NCI-H2029 (cell line): ENCODE data around the gene CHI3L2.
A peak's percentile ranks its signal among the peaks of the same experiment; 100 is the strongest.

ENCODE experiments used
- DNase-seq: peaks from one replicate; lab custom pipeline; 2025; lab: John Stamatoyannopoulos, UW

Gene CHI3L2, protein sequence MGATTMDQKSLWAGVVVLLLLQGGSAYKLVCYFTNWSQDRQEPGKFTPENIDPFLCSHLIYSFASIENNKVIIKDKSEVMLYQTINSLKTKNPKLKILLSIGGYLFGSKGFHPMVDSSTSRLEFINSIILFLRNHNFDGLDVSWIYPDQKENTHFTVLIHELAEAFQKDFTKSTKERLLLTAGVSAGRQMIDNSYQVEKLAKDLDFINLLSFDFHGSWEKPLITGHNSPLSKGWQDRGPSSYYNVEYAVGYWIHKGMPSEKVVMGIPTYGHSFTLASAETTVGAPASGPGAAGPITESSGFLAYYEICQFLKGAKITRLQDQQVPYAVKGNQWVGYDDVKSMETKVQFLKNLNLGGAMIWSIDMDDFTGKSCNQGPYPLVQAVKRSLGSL

DNA sequence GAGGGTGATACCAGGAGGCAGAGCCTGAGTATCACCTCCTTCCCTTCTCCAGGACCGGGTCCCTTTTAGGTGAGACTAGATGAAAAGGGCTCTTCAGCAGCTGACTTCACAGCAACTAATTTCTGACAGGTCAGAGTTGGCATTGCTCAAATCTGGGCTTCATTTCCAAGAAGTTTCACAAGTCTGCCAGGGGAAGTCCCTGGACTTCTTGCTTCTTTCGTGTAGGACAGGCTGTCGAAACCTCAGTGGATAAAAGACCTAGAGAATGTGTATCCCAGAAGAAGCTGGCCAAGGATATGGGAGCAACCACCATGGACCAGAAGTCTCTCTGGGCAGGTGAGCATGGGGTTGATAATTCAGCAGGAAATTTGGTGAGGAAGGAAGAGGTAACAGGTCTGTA, at the start of gene CHI3L2:
Gene CHI3L2 (plus strand): TSS at position 280 of the 400 bp plus-strand sequence. CDS start 17 bp downstream, at position 297.
- DNase-seq, result no peak

DNA sequence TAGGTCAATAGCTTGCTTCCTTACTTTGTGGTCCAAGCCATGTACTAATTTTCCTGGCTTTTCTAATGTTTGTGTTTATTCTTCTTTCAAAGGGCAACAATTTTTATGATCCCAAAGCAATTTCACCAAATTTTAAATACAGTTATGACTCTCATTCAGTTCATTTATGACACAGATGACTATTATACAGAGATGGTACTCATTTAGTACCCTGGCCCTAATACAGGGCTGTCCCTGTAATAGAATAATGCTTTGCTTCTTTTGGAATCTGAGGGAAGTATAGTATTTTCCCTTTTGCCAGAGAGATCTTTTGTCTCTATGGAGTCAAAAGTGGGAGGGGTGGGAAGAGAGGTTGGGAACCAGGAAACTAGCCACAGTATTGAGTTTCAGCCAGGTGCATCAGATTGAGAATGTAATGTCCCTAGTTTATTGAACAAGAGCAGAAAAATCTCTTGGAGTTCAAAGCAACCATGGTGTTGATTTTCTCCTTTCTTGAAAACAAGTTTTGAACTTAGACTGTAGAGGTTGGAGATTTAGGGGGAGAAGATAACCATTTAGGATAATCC, 47.5 kb upstream of the CHI3L2 start:
- peak; percentile 5 for DNase-seq

DNA sequence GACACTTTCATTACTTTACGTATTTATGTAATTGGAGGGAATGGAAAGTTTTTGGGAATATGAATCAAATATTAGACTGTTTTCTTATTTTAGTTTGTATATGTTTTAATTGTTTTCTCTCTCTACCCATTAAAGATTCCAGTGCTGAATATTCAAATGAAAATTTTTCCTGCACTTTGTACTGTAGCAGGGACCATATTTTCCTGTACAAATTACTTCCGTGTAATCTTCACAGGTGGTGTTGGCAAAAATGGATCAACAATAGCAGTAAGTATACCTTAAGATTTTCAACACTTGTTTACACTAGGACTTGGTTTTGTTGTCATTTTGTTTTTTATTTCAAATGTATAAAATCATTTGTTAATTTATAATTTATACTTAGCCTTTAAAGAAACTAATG, 45.5 kb upstream of the CHI3L2 start:
- DNase-seq, result no peak

DNA sequence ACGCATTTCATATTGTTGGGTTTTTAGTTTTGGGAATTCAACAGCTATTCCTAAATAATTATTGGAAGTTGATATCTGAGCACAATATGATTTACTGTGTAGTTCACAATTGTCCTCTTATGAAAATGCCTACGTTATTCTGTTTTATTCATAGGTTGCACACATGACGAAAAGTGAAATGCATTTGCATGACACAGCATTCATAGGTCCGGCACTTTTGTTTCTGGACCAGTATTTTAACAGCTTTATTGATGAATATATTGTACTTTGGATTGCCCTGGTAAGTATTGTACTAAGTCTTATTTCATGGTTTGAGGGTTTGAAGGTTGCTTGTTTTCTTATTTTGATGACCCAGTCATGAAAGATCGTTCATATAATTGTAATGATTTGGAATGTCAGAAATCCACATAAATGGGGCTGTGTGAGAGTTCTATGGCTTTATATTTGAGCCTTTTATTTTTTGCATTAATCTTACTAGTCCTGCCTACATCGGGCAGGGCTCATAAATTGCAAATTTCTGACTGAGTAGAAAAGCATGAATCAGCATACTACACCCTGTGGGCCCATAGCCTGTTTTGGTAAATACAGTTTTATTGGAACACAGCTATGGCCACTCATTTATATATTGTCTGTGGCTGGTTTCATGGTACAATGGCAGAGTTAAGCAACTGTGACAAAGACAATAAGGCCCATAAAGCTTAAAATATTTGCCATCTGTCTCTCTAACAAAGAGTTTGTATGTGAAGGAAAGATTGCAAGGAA, 44.0 kb upstream of the CHI3L2 start:
- DNase-seq, result no peak

DNA sequence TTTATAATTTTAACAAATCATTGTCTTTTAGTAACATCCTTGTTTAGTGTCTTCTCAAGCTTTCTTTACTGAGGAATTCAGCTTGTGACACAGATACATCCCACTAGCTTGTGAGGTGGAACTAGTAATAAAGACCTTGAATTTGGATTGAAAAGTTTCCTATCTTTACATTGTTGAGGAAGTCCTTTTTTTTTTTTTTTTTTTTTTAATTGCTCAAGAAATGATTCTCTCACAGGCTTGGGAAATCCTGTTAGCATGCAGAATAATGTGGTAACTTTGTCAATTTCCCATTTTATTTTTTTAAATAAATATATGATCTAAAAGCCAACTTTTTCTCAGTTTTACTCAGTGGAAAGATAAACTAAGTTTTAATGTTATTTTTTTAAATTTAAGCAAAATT, 42.9 kb upstream of the CHI3L2 start:
- DNase-seq, result no peak

DNA sequence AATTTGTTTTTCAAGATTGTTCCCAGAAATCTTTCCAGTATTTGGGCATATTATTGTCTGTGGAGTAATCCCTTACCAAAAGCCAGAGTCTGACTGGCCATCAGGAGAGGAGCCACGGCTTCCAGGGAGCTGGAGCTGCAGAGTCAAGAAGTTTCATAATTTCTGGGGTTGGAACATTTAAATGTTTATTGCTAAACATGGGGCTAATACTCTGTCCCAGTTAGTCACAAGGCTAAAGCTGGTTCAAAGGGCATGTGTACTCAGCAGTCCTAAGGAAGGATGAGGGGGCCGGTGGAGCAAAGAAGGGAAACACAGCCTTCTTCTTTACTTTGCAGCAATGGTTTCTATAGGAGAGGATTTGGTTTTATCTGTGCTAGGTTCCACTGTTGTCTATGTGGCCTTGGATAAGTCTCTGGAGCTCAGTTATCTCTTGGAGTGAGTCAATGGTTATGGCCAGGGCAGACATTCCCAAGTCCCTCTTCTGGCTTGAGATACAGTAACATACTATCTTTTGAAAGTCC, 36.5 kb upstream of the CHI3L2 start:
- no peak for DNase-seq

DNA sequence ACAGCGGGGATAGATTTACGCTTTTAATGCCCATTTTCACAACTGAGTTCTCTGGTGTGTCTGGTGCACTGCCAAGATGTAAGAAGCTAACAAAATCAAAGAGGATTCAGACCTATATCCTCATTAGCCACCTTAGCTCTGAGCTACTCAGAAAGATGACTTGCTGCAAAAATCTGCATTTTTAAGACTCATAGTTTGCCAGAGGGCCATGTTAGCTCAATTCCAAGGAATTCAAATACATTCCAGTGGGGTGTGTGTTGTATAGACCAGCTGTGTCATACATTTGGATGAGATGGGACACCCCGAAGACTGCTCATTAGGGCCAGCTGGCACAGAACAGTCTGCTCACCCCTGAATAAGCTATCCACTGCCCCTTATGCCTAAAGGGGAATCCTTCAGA, 36.0 kb upstream of the CHI3L2 start:
- no peak for DNase-seq

DNA sequence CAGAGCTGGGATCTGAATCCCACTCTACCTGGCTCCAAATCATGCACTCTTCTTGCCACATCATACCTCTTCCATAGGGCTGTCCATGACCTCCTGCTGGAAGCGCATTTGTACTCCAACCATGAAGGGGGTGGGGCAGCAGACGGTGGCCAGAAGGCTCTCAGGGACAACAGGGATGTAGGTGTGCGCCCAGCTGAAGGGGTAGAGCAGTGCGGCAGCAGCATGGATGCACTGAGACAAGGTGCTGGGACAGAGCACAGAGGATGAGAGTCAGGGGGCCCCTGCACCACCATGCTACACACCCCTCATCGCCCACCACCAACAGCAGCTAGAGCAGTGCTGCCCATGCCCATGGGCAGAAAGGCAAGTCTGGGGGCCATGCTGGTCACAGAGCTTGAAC, 35.4 kb upstream of the CHI3L2 start:
- DNase-seq, result no peak

DNA sequence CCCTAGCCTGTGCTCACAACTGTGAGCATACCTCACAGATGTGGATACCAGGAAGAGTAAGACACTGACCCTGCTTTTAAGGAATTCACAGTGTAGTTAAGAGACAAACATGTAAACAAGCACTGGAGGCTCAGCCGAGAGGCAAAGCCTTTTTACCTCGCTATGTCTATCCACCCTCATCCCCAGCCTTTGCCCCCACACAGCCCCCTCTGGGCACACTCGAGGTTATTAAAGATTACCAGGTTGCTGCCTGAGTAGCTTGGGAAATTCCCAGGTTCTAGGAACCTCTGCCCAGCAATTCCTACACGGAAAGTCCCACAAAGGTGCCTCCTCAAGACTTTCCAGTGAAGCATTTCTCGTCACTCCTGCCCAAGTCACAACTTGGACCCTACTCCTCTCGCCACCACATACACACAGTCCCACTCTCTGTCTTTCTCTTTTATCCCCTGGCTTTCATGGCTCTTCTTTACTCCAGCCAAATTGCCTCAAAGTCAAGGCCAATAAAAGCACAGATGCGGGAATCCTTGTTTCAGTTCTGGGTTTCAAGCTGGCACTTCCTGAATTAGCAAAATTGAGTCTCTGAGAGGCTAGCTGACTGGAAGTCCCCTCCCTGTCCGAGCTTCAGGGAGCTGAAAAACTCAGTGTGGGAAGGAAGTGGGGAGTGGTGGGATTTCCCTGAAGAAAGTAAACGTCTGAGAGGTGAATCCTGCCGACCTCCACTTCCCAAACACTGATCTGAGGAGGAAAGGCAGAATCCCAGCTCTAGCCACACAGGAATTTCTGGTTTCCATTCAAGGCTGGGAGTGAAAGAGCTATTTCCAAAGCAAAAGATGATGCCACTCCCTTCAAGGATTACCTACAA, 34.6 kb upstream of the CHI3L2 start:
- DNase-seq, result no peak

DNA sequence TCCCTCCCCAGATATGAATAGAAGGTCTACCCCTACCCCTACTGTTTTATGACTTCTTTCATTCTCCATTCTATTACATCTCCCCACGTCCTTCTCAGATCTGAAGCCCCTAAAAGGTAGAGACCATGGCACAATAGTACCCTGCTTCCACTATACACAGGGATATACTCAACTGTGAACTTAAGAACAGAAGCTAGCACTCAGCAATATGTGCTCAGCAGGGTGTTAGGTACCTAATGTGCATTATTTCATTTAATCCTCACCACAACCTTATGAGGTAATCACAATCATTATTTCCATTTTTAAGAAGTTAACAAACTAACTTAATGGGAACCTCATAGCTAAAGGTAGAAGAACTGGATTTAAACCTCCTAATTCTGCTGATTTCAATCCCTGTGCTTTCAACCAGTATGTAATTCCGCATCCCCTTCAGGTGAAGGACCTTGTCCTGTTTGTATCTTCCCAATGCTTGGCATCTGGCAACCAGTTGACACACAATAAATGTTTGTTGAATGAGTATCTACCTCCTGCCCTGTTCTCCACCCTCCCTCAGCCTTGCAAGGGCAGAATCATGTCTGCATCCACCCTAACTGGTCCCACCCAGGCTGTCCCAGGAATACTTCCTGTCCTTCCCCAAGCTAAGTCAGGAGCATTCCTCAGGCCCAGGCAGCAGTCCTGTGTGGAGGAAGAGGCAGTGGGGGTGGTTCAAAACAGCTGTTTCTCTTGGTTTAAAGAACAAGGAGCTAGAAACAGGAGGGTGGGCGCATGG, 33.6 kb upstream of the CHI3L2 start:
- no peak for DNase-seq

DNA sequence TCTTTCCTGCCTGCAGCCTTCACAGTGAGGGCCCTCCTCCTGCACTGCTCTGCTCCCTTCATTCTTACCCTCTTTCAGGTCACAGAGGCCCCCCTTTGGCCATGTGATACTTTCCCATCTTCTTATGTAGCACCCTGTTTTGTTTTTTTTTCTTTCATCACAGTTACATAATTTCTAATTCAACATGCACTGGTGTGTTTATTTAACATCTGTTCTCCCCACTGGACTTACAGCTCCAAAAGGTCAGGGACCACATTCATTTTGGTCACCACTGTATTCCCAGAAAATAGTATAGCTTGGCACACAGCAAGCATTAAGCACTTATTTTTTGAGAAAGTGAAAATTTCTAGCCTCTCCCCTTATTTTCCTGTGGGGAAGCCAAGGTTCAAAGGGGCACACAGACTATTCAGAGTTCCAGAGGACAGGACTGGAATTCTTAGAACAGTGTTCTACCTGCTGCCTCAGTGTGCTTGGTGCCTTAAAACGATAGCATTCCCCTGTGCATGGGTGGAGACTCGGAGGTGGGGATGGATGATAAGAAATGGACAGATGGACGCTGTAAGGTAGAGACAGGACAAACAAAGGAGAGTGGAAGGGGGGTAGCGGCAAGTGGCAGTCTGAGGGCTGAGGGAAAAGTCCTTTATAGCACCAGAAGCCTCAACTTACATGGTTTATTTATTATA, 32.4 kb upstream of the CHI3L2 start:
- DNase-seq, result no peak

DNA sequence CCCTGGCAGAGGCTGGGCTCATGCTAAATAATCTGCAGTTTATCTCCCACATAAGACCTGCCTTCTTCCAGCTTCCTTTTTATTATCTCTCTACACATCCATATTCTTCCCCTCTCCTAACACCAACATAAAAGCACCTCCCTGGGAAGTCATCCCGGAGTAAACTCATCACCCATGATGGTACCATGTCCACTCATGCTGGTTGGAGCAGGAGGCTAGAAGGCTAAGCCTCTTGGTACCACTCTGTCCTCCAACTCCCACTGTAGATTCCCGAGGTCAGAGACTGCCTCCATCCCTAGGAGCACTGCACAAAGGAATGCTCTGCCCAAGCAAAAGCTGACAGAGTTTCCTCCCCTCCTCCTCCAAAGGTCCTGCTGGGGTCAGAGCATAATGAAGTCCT, 31.3 kb upstream of the CHI3L2 start:
- DNase-seq, result no peak

DNA sequence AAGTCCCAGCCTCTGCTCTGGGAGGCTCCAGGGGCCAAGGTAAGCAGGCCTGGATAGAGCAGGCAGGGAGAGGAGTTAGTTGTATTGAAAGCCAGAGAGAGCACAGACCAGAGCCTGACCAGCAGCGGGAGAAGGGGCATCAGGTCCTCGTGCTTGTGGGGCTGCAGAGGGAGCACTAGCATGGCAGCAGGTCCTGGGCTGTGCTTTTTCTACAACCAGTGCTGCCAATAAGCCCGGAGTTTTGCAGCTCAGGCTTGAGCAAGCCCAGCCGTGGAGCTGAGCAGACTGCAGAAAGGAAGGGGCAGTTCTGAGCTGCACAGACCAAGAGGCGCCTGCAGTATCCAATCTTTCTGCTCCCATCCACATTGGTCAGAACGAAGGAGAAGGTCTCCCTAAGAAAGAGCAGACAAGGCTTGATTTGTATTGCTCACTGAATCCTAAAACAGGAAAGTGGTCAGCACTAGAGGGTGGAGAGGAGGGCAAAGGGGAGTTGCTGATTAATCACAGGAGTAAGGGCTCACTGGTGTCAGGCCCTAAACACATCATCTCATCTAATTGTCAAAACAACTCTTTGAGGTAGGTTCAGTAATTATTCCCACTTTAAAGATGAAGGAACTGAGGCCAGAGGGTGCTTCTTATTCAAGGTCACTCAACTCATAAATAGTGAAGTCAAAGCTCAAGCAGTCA, 29.8 kb upstream of the CHI3L2 start:
- DNase-seq, result no peak

DNA sequence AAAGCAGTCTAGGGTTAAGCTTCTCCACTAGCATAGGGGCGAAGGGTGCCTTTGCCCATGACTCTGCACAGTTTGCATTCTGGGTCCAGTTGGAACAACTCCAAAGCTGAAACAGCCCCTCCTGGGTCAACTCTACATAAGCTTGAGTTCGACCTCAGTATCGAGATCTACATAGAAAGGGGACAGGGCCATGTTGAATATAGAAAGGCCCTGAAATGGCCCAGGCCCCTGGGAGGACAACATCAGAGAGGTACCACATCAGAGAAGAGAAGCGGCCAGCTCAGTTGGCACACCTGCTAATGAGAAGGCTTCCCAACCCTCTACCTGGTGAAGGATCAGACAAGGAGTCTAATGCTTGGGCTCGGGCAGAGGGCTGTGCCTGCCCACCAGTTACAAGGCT, 28.7 kb upstream of the CHI3L2 start:
- DNase-seq, result no peak

DNA sequence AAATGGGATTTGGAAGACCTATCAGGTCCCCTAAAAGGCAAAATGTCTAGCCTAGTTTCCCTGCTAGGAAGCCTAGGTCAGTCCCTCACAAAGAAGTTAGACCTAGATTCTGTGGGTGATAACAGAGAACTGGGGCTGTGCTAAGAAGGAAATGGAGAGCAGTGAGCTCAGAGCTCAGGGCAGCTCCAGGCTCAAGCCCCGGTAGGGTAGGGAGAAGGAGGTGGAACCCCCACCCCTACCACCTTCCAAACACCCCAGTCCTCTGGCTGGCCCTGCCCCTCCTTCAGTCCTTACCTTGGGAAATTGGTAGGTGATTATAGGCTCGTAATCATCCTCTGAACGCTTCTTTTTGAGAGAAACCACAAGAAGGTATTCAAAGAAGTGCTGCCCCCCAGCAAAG, 28.2 kb upstream of the CHI3L2 start:
- no peak for DNase-seq

DNA sequence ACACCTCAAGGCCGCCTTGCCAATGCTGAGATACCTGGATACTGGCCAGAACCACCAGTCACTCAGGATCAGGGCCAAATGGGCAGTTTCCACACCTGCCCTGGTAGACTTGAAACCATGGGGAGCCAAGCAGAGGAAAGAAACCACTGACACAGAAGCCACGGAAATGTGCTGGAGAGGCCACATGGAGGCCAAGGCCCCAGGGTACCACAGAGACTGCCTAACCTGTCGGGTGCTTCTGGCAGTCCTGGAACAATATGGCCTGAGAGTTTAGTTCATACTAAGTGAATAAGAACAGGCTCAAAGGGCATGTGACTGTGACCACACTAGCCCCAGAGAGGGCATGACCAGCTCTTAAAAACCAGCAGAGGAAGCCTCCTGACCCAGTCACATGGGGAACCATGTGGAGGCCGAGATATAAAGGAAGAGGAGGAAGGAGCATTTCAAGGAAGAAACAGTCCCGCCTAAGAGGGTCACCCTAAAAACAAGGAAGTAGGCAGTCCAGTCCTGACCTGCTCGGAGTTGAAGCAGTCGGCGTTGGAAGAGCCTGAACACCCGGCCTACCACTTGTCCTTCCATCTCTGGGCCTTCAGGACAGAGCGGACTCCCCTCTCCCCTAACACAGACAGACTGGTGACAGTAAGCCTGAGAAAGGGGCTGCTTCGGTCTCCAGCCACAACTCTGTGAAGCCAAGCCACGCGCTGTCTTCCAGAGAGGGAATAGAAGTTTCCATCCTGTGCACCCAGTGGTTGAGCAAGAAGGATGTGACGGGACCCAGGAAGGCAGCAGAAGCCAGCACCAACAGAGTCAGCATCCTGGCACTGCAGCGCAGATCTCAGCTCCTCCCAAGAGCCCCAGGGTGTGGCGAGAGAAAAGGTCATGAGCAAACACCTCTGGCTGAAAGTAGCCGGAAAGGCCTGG, 27.4 kb upstream of the CHI3L2 start, which contains the start of gene DENND2D:
Gene DENND2D (minus strand): TSS at position 766 of the 921 bp plus-strand sequence. CDS start 187 bp downstream, at position 579.
- DNase-seq, result no peak

DNA sequence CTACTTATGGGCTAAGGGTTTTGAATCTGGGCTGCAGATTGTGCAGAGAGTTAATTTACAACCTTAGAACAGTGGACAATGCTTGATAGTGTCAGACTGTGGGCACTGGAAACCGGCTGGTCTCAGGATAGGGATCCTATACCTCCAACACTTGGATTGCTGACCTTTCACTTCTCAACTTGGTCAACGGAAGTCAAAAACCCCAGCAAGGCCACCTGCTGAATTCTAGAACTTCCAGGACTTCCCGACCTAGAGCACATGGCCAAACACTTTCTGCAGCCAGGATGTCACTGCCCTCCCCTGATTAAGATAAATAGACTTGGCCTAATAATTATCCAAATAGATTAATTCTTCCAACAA, 26.7 kb upstream of the CHI3L2 start:
- no peak for DNase-seq

DNA sequence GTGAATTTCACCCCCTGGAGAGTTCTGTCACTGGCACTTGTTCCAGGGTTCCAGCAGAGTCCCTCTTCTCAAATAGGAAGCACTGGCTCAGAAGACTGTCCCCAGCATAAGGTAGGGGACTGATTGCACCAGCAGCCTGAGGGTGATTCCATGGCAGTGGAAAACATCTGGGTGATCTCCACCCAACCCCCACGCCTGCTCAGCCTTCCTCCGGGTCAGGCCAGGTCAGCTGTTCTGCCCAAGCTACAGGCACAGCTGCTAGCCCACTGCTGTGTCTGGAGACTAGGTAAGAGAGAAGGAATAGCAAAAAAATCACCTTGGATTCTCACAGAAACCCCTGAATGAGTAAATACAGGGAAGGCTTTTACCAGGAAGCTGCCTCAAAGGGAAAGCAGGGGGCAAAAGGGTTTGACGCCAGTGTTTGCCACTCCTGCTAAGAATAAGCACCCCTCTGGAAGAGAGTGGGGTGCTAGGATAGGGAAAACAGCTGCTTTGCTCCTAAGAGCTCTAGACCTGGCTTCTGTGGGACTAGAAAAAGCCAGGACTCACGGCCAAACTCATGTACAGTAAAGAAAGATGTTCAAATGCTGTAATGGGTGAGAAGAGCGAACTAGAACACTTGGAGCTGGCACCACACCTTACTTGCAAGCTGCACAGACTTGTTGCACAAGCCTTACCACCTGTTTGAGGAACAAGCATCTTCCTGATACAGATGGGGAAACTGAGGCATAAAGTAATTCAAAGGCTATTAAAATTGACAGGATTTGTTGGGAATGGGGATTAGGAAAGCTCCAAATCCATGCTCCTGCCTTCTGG, 26.0 kb upstream of the CHI3L2 start:
- DNase-seq, result no peak
